Endodermal cell (in vitro differentiated cells): ENCODE results near the gene TSPAN18. TPM values are rescaled to one million over a fixed set of nuclear protein-coding genes. Genes with fewer than 3 reads are reported as not detected.

Experiments used
- DNase-seq: peaks from one replicate; pipeline ENCODE4 v3.0.0-alpha.2; 2017
- H3K27ac ChIP-seq: 2 replicates; pipeline ENCODE4 v1.5.1; 2013; ENCODE audit warnings: mild to moderate bottlenecking, low read depth, low read length, moderate library complexity
- H3K27me3 ChIP-seq: 2 replicates; pipeline ENCODE4 v1.6.1; 2013; ENCODE audit warnings: mild to moderate bottlenecking, low read length, moderate library complexity; ENCODE audit not compliant: insufficient read depth, control insufficient read depth, poor library complexity, severe bottlenecking
- H3K36me3 ChIP-seq: 2 replicates; pipeline ENCODE4 v1.7.0; 2013; ENCODE audit warnings: mild to moderate bottlenecking, low read length, moderate library complexity; ENCODE audit not compliant: control insufficient read depth, insufficient read depth
- H3K4me1 ChIP-seq: one replicate; pipeline ENCODE4 v1.7.0; 2013; ENCODE audit warnings: low read length; ENCODE audit not compliant: control insufficient read depth, insufficient read depth
- H3K4me3 ChIP-seq: 2 replicates; pipeline ENCODE4 v1.5.1; 2013; ENCODE audit warnings: mild to moderate bottlenecking, low read length, moderate library complexity
- H3K9ac ChIP-seq: 2 replicates; pipeline ENCODE4 v1.6.1; 2013; ENCODE audit warnings: mild to moderate bottlenecking, low read length, moderate library complexity; ENCODE audit not compliant: poor library complexity, severe bottlenecking; ENCODE audit errors: extremely low read depth
- H3K9me3 ChIP-seq: 2 replicates; pipeline ENCODE4 v1.6.1; 2013; ENCODE audit warnings: mild to moderate bottlenecking, low read length, moderate library complexity; ENCODE audit not compliant: control insufficient read depth
- H3K27ac Mint-ChIP-seq: 2 replicates; pipeline ENCODE4 v1.8.0; 2020; ENCODE audit warnings: mixed read lengths
- H3K27me3 Mint-ChIP-seq: 2 replicates; pipeline ENCODE4 v1.8.0; 2021; ENCODE audit warnings: mild to moderate bottlenecking, mixed read lengths; ENCODE audit not compliant: insufficient read depth
- H3K36me3 Mint-ChIP-seq: 2 replicates; pipeline ENCODE4 v1.8.0; 2020; ENCODE audit warnings: low read depth, mixed read lengths
- H3K4me1 Mint-ChIP-seq: 2 replicates; pipeline ENCODE4 v1.8.0; 2020; ENCODE audit warnings: mixed read lengths
- H3K4me3 Mint-ChIP-seq: 2 replicates; pipeline ENCODE4 v1.8.0; 2020; ENCODE audit warnings: mild to moderate bottlenecking, moderate library complexity, mixed read lengths
- H3K9me3 Mint-ChIP-seq: 2 replicates; pipeline ENCODE4 v1.8.0; 2020; ENCODE audit warnings: mild to moderate bottlenecking, mixed read lengths
- CTCF ChIP-seq: fragments of 200-600 bp; sonication (generic); conservative IDR thresholded peaks from 2 replicates; pipeline ENCODE4 v1.5.0; 2021; ENCODE audit warnings: antibody characterized with exemption, mild to moderate bottlenecking
- whole genome bisulfite sequencing, 2 experiments: methylation state at CpG; one replicate each; pipeline versions ENCODE4 v1.1.5 to v1.1.7; 2013; ENCODE audit warnings: missing lambda C conversion rate in 2 of 2, mixed read lengths in 1 of 2; ENCODE audit not compliant: insufficient coverage in 1 of 2, insufficient read length in 1 of 2; 5-methylcytosine and 5-hydroxymethylcytosine counted together
- total RNA-seq, 2 donors: library from RNA; stranded (reverse); fragmentation: NEBNext Ultra II Directional in 1 of 2; extraction: Animal tissue kit (Norgen Biotek cat#: 25700) in 1 of 2; gene quantifications; 2 replicates in 1 of 2; 3 replicates in 1 of 2; pipeline ENCODE4 v1.2.1, GENCODE V29; 2021

Gene TSPAN18
- total RNA-seq, 2 donors from 2014 or later = 28.0 to 28.7 TPM

GRCh38 chr11:44903518-44903917, 176.8 kb downstream of the TSPAN18 start:
- Mint-ChIP-seq H3K4me3 (no peak overlapping the region), H3K4me1 (peaks cover 11% of the 10 kb centered on the region), H3K9me3 (peaks cover 9% of the 10 kb centered on the region), H3K27me3 (peaks cover 3% of the 10 kb centered on the region), H3K36me3 (peaks cover 6% of the 10 kb centered on the region), H3K27ac (no peak overlapping the region)
- WGBS, 2 experiments = 87% methylated on average over 3 of the region's 3 CpGs; no CpG with 5 or more reads in 1 of the 2 experiments
- peaks cover 8% of the 10 kb centered on the region for H3K9me3 ChIP-seq
- no peak for DNase-seq
- H3K27me3 ChIP-seq = no peaks in the 10 kb centered on the region
- no peak overlapping the region for H3K4me3 ChIP-seq
- no peaks in the 10 kb centered on the region for H3K4me1 ChIP-seq
- H3K27ac ChIP-seq = no peak overlapping the region
- H3K36me3 ChIP-seq = peaks cover 5% of the 10 kb centered on the region
- TF ChIP-seq CTCF = no peak
- H3K9ac ChIP-seq = no peak overlapping the region

GRCh38 chr11:44904261-44905020, 177.7 kb downstream of the TSPAN18 start:
- H3K36me3 ChIP-seq = no peaks in the 10 kb centered on the region
- H3K36me3 Mint-ChIP-seq = no peaks in the 10 kb centered on the region
- H3K27me3 ChIP-seq = no peaks in the 10 kb centered on the region
- no peak for TF ChIP-seq CTCF
- whole genome bisulfite sequencing, 2 experiments = 88 to 89% methylated on average over 4 to 11 of the region's 12 CpGs
- H3K4me3 Mint-ChIP-seq = no peak overlapping the region
- no peaks in the 10 kb centered on the region for H3K9me3 ChIP-seq
- H3K27ac ChIP-seq = no peak overlapping the region
- no peak overlapping the region for H3K9ac ChIP-seq
- H3K4me1 Mint-ChIP-seq = peaks cover 11% of the 10 kb centered on the region
- no peak overlapping the region for H3K4me3 ChIP-seq
- no peak overlapping the region for H3K27ac Mint-ChIP-seq
- H3K27me3 Mint-ChIP-seq = peaks cover 5% of the 10 kb centered on the region
- no peaks in the 10 kb centered on the region for H3K4me1 ChIP-seq
- DNase-seq = no peak
- no peaks in the 10 kb centered on the region for H3K9me3 Mint-ChIP-seq

- H3K27me3 ChIP-seq = no peaks in the 10 kb centered on the region
- H3K4me1 Mint-ChIP-seq = peaks cover 11% of the 10 kb centered on the region
- no peak overlapping the region for H3K9ac ChIP-seq
- no peak overlapping the region for H3K4me3 ChIP-seq
- no peaks in the 10 kb centered on the region for H3K9me3 ChIP-seq
- H3K4me1 ChIP-seq = no peaks in the 10 kb centered on the region
- DNase-seq = no peak
- 49 to 70% methylated on average over 5 to 9 of the region's 9 CpGs for WGBS, 2 experiments
- no peak overlapping the region for H3K27ac Mint-ChIP-seq
- no peak overlapping the region for H3K27ac ChIP-seq
- no peaks in the 10 kb centered on the region for H3K9me3 Mint-ChIP-seq
- no peaks in the 10 kb centered on the region for H3K36me3 Mint-ChIP-seq
- H3K27me3 Mint-ChIP-seq = peaks cover 5% of the 10 kb centered on the region
- no peaks in the 10 kb centered on the region for H3K36me3 ChIP-seq
- TF ChIP-seq CTCF = no peak
- no peak overlapping the region for H3K4me3 Mint-ChIP-seq
Measured at GRCh38 chr11:44905131-44905866, 178.5 kb downstream of the TSPAN18 start.
